Measurements from ENCODE around the gene TMPRSS6. TPM values are rescaled to one million over a fixed set of nuclear protein-coding genes. Genes with fewer than 3 reads are reported as not detected.

TMPRSS6 gene
- total RNA-seq, 2 donors from 2014 or later = 86.6 to 343 TPM

Other genes starting within 250 kb of the TMPRSS6 start
- 10 to 100 TPM; 40.6 to 60.1 TPM for gene NCF4, start 248.7 kb downstream of the TMPRSS6 start, total RNA-seq
- gene CSF2RB, start 196.1 kb downstream of the TMPRSS6 start, total RNA-seq = 1 to 10 TPM; 4.2 to 4.8 TPM
- gene TST, start 90.3 kb downstream of the TMPRSS6 start, total RNA-seq = 10 to 100 TPM in 1 of 2 donors, 1 to 10 TPM in 1; 8.2 to 14.5 TPM
- gene MPST, start 90.0 kb downstream of the TMPRSS6 start, total RNA-seq = 10 to 100 TPM; 22.7 to 41.6 TPM
- gene KCTD17, start 58.0 kb downstream of the TMPRSS6 start, total RNA-seq = 10 to 100 TPM; 39.4 to 41.9 TPM
- gene IL2RB, start 40.2 kb upstream of the TMPRSS6 start, total RNA-seq = 100 to 1,000 TPM; 425 to 498 TPM
- 10 to 100 TPM in 1 of 2 donors, 1 to 10 TPM in 1; 5.0 to 16.3 TPM for gene C1QTNF6, start 78.5 kb upstream of the TMPRSS6 start, total RNA-seq
- gene SSTR3, start 102.8 kb upstream of the TMPRSS6 start, total RNA-seq = 10 to 100 TPM in 1 of 2 donors, 1 to 10 TPM in 1; 2.6 to 16.2 TPM
- 1,000 to 10,000 TPM in 1 of 2 donors, 100 to 1,000 TPM in 1; 674 to 1,069 TPM for gene RAC2, start 134.6 kb upstream of the TMPRSS6 start, total RNA-seq
- gene CYTH4, start 172.8 kb upstream of the TMPRSS6 start, total RNA-seq = 100 to 1,000 TPM in 1 of 2 donors, 10 to 100 TPM in 1; 53.7 to 124 TPM